Neural crest cell (in vitro differentiated cells): ENCODE results near the gene MS4A5. TPM values are rescaled to one million over a fixed set of nuclear protein-coding genes. Genes with fewer than 3 reads are reported as not detected.

Experiments
- DNase-seq: peaks from one replicate; pipeline ENCODE4 v3.0.0; 2021; ENCODE audit warnings: low read depth, mixed read lengths, low spot score
- H3K27ac Mint-ChIP-seq: one replicate; pipeline ENCODE4 v1.8.0; 2021; ENCODE audit warnings: mild to moderate bottlenecking, mixed read lengths; ENCODE audit not compliant: unreplicated experiment
- H3K27me3 Mint-ChIP-seq: 2 replicates; pipeline ENCODE4 v1.8.0; 2021; ENCODE audit warnings: low read depth, mild to moderate bottlenecking, mixed read lengths
- H3K36me3 Mint-ChIP-seq: 2 replicates; pipeline ENCODE4 v1.8.0; 2021; ENCODE audit warnings: low read depth, mild to moderate bottlenecking, mixed read lengths
- H3K4me1 Mint-ChIP-seq: 2 replicates; pipeline ENCODE4 v1.8.0; 2021; ENCODE audit warnings: mixed read lengths
- H3K4me3 Mint-ChIP-seq: one replicate; pipeline ENCODE4 v1.8.0; 2021; ENCODE audit warnings: mild to moderate bottlenecking, mixed read lengths
- H3K9me3 Mint-ChIP-seq: 2 replicates; pipeline ENCODE4 v1.8.0; 2021; ENCODE audit warnings: mixed read lengths
- CTCF ChIP-seq: fragments of 200-600 bp; sonication (generic); conservative IDR thresholded peaks from 2 replicates; pipeline ENCODE4 v1.5.0; 2021; ENCODE audit warnings: antibody characterized with exemption, mild to moderate bottlenecking
- total RNA-seq: library from RNA; stranded (reverse); gene quantifications from 2 replicates; pipeline ENCODE4 v1.2.1, GENCODE V29; 2021

Gene MS4A5
- total RNA-seq, 1 donor from 2014 or later = not detected

- Mint-ChIP-seq H3K4me1 (no peaks in the 10 kb centered on the region), H3K9me3 (no peaks in the 10 kb centered on the region), H3K36me3 (no peaks in the 10 kb centered on the region), H3K27me3 (no peaks in the 10 kb centered on the region), H3K27ac (no peak overlapping the region), H3K4me3 (no peak overlapping the region)
- TF ChIP-seq CTCF = no peak
- no peak for DNase-seq
Observed at GRCh38 chr11:60394666-60395380, 34.5 kb upstream of the MS4A5 start.

GRCh38 chr11:60396382-60396781 lies 33.0 kb upstream of the MS4A5 start, which contains the start of gene MS4A14:
Gene MS4A14, plus strand, starts transcription at chr11:60396459. Its CDS starts 120 bp downstream, at chr11:60396579.
- H3K4me3 Mint-ChIP-seq = no peak within 1 kb of the TSS
- no peak for TF ChIP-seq CTCF
- no peak for DNase-seq
- H3K27me3 Mint-ChIP-seq = peaks cover 2% of the 10 kb centered on the region
- peaks cover 3% of the 10 kb centered on the region for H3K9me3 Mint-ChIP-seq
- H3K27ac Mint-ChIP-seq = no peak within 1 kb of the TSS
- H3K36me3 Mint-ChIP-seq = no peaks in the 10 kb centered on the region
- no peaks in the 10 kb centered on the region for H3K4me1 Mint-ChIP-seq

- no peak overlapping the region for H3K4me3 Mint-ChIP-seq
- no peak overlapping the region for H3K27ac Mint-ChIP-seq
- H3K27me3 Mint-ChIP-seq = peaks cover 2% of the 10 kb centered on the region
- TF ChIP-seq CTCF = no peak
- no peaks in the 10 kb centered on the region for H3K36me3 Mint-ChIP-seq
- H3K4me1 Mint-ChIP-seq = no peaks in the 10 kb centered on the region
- no peak for DNase-seq
- H3K9me3 Mint-ChIP-seq = peaks cover 7% of the 10 kb centered on the region
Observed at GRCh38 chr11:60396799-60397198, 32.6 kb upstream of the MS4A5 start.

GRCh38 chr11:60420015-60420414 lies 9.4 kb upstream of the MS4A5 start:
- Mint-ChIP-seq H3K27me3 (no peaks in the 10 kb centered on the region), H3K4me1 (no peaks in the 10 kb centered on the region), H3K36me3 (no peaks in the 10 kb centered on the region), H3K27ac (no peak overlapping the region), H3K9me3 (peaks cover 6% of the 10 kb centered on the region), H3K4me3 (no peak overlapping the region)
- DNase-seq = no peak
- TF ChIP-seq CTCF = no peak

- no peaks in the 10 kb centered on the region for H3K4me1 Mint-ChIP-seq
- H3K9me3 Mint-ChIP-seq = peaks cover 2% of the 10 kb centered on the region
- no peaks in the 10 kb centered on the region for H3K27me3 Mint-ChIP-seq
- no peaks in the 10 kb centered on the region for H3K36me3 Mint-ChIP-seq
- H3K4me3 Mint-ChIP-seq = no peak overlapping the region
- no peak for TF ChIP-seq CTCF
- H3K27ac Mint-ChIP-seq = no peak overlapping the region
- DNase-seq = no peak
Observed at GRCh38 chr11:60422609-60423008, 6.8 kb upstream of the MS4A5 start.
